Stimulated activated CD8-positive, alpha-beta memory T cell treated with anti-CD3 and anti-CD28 coated beads, Interleukin-2, amount 100 ng/mL, for 1 hour (primary cell): Measurements from ENCODE around the gene LYRM9.
"Not testable (repeated sequence)": the region's sequence is repeated elsewhere in the genome, so short reads cannot be mapped to it uniquely, and the experiment has no call there.

Experiments used
- DNase-seq, 2 donors: peaks; one replicate each; pipeline ENCODE4 v3.0.0-alpha.2; 2020; ENCODE audit warnings: low read depth in 2 of 2

Gene LYRM9

DNA sequence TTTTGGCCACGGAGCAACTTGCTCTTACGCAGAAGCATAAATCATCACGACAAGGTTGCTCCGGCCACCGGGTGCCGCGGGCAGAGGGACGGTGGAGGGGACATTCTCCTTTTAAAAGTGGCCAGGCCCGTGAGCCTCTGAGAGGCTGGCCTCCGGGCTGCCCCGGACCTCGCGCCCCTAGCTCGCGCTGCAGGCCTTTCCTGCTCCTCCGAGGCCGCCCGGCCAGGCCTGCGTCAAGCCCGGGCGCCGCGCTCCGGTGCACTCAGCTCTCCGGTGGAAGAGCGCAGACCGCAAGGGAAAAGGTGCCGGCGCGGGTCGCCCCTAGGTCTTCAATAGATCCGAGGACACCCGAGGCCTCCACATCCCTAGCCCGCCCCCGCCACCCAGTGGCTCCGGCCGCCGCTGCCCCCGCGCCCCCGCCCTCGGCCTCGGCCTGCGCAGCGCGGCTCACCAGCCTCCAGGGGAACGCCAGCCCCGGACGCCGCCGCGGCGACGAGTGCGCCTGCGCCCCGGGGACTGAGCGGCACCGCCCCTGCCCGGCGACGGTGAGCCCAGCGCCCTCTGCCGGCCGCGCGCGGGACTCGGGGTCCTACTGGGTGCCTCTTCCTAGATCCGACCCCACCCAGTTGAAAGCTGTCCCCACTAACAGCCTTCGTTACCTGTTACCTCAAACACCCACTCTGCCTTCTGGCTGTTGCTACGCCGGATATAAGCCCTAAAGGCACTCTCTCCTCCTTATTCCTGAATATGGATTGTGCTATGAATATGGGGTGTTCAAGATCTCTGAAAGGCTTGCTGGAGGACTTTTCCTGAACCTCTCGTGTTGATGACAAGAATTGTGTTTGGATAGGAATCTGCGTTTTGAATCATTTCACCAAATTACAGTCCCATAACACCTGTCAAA is at the start of gene LYRM9:
TSS of gene LYRM9 (minus strand) at position 500 of the 904 bp plus-strand sequence. CDS start 10,671 bp downstream, outside the sequence.
- peak; percentile 88 to 89 for DNase-seq

DNA sequence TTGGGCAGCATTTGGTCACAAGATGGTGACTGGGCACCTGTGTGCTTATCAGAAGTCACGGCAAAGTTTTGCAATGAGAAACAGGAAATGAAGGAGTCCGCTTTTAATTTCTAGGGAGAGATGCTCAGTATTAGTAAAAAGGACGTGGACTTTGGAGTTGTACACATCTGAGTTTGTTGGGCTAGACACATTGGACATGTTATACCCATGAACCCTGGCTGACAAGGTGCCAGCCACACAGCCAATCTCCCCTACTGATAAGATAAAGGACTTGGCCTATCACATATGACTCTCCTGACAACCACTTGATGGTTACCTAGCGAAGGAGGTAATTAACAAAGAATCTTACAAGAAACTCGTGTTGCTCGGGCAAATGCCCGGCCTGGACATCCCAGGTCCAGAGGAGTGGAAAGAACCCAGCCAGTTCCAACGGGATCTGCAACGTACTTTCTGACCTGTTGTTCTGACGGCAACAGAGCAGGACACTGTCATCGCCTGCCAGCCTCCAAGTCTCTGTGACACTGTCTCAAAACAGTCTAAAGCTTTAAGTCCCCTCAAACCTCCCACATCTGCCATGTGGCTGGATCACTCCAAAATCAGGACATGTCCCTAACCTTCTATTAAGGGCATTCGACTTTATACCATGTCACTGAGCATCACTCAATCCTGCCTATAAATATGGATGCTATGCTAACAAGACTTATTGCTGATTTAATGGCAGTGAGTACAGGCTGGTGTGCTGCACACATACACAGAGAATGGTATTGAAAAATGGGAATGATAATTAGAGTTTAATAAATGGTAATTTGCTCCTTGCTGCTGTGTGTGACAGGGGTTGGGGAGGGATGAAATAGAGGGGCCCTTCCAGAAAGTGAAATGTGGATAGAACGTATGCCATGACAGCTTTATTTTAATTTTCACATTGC is 47.6 kb upstream of the LYRM9 start:
- no peak for DNase-seq

DNA sequence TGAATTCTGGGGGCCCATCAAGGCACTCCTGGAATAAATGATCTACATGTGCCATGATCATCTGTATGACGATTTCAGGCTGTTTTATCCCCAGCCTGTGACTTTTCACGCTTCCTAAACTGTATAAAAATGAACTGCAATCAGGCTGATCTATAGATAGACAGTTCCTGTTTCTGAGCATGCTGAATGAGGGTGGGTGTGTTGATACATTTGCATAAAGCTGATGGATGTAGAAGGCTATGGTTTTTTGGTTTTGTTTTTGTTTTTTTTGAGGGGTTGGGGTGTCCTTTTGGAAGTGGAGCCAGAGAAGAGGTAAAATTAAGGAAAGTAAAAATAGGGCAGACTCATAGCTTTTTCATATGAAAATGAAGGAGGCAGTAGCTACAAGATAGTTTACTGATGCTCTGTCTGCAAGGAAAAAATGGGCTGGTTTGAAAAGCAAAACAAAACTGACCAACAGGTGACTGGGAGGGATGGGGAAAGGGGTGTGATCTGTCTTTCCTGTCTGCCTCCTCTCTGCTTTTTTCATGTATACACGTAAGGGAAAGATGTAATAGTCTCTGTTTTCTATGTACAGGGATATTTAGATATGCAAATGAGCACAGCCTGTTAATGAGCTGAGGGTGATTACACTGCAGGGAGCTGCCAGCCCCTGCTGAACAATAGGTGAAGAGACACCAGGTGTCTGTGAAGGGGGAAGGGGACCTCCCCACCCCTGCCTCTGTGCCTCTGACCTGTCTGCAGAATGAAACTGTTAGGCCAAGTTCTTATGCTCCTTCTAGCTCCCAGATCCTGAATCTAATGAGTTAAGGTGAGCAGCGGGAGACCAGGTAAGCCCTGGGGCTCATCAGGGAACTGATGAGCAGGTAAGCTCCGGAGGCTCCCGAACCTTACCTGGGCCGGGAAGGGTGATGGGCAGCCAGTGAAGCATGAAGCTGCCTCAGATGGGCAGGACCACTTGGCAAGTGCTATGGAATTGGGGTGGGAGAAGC is 46.6 kb upstream of the LYRM9 start:
- no peak for DNase-seq

DNA sequence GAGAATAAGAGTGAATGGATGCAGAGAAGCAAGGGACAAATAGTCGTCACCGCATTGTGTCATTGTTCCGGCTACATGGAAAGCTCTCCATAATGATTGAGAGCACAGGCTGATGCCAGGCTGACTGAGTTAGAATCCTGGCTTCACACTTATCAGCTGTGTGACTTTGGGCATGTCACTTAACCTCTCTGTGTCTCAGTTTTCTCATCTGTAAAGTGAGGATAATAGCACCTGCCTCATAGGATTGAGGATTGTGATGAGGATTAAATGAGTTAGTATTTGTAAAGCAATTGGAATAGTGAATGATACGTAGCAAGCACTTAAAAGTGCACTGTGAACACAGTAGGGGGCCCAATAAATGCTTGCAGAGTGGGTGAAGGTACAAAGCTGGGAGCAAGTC is 45.7 kb upstream of the LYRM9 start:
- no peak for DNase-seq

DNA sequence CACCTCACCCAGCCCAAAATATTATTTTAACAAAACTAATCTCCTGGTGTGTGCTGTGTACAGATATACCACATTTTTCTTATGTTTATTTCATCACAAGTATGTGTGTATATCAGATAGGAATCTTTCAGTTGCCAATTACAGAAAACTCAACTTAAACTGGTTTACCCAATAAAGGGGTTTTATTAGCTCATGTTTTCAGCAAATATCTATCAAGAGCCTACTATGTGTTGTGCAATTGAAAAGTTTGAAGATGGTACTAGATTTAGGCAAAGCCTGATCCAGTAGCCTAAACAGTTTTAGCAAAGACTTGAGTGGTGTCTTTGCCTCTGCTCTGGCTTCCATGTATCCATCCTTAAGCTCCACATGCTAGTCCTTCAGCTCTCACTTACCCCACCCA is 45.1 kb upstream of the LYRM9 start:
- no peak for DNase-seq

DNA sequence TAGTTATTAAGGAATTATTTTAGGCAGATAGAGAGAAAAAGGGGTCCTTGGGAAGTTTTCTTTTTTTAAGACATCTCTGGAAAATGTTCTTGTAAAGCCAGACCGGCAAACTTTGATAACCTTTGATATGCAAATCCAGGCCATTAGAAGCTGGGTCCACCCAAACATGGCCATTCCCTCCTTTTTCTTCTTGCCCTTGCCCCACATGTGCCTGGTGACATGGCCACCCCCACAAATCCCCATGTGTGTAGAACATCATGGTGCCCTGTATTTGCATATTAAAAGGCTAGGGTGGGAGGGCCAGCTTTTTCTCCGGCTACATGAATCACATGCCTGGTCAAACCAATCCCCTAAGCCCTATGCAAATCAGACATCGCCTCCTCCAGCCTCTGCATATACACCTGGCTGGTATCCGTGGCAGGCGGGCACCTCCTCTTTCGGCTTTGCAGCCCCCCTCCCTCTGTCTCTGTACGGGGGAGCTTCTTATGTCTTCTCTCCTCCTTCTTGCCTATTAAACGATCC is 43.9 kb upstream of the LYRM9 start:
- DNase-seq, result no peak

DNA sequence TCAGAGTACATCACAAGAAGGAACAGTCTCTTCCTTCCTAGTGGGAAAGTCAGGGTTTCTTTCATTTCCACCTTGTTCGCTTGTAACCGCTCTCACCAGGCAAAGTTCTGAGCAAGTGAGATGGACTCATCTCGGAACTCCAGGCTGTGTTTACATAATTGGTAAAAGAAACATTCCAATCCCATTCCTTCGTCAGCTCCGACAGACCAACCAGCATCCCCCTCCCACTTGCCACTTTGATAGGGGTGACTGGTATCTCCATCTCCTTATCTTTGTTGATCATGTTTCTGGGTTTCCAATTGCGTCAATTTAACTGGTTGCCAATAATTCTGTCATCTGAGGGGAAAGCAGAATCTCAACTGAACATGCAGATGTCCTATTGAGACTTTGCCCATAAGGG is 36.8 kb upstream of the LYRM9 start:
- DNase-seq, result no peak

DNA sequence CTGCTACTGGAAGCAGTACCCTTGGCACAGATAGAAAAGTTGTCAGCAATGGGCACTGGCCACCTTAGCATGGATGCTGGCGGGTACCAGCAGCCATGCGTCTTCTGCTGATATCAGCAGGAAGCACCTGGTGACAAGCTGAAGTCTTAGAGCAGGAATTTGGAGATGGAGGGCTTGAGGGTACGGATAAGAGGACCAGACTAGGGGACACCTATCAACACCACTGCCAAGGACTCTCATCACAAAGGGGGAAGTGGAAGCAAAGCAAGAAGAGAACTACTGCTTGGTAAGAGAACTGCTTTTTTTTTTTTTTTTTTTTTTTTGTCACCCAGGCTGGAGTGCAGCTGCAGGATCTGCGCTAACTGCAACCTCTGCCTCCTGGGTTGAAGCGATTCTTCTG is 35.4 kb upstream of the LYRM9 start:
- DNase-seq, result no peak

DNA sequence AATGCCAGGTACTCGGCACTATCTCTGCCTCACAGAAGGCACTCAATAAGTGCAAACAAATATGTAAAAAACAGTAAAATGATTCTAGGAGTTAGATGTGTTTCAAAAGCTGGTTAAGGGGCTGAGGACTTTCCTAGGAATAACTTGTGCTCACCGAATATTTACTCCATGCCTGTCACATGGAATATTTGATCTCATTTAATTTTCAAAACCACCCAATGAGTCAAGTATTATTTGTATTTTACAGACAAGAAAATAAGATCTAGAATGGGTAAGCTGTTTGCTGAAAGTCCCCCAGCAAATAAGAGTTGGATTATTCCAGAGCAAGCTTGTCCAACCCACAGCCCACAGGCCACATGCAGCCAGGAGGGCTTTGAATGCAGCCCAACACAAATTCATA is 34.6 kb upstream of the LYRM9 start:
- DNase-seq, result no peak

DNA sequence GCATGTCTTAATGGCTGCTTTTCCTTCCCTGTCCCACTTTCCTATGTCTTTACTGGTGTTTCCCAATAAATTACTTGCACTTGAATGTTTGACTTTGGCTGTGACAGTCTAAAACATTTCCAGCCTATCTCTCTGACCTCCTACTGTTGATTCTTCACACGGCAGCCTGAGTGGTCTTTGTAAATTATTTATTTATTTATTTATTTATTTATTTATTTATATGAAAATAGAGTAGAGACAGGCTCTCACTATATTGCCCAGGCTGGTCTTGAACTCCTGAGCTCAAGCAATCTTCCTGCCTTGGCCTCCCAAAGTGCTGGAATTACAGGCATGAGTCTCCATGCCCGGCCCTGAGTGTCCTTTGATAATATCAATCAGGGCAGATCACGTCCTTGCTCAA is 28.4 kb upstream of the LYRM9 start:
- DNase-seq, result no peak

DNA sequence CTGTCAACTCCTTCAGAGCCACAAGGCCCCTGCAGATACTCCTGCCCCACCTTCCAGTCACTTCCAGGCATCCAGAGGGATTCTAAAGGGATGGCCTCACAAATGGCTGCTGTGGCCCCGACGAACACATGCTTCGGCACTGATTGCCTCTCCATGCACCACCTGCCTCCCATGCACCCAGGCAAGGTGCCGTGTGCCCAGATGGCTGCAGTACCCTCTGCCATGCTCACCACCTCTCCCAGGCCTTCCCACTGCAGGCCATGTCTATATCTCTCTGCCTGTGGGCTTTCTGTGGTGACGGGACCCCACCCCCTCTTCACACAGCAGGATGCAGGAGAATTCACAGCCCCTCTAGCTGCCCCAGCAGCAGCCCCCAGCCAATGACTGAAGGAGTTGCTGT is 27.9 kb upstream of the LYRM9 start:
- DNase-seq, result no peak

DNA sequence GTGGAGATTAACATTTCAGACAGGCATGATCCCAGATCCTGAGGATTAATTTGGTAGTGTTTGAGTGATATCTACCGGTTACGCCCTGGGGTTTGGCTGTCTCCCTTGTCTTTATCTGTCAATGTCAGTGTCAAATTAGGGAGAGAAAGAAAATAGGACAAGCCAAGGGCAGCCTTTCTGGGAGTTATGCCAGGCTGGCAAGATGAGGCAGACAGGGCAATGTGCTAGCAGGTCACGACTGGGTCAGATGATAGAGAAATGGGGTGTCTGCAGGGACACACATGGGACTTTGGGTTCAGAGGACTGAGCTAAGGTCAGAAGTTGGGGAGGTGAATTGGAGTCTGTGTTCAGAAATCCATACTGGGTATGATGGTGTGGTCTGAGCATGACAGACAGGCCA is 27.4 kb upstream of the LYRM9 start:
- no peak for DNase-seq

DNA sequence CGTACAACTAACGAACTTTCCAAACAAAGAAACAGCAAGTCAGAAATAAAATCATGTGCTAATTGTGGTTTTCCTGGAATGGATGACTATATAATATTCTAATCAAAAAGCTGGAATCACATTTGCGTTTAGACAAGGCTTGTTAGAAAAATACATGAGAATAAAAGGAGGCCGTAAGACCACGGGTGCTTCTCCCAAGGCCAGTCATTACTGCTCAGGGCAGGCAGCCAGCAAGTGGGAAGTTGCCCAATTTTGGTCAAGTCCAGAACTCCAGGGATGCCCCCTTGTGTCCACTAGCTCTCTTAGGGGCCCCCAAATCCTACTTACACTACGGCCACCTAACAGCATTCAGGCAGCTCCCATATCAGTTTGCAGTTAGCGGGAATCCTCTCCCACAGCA is 25.9 kb upstream of the LYRM9 start:
- DNase-seq, result no peak

DNA sequence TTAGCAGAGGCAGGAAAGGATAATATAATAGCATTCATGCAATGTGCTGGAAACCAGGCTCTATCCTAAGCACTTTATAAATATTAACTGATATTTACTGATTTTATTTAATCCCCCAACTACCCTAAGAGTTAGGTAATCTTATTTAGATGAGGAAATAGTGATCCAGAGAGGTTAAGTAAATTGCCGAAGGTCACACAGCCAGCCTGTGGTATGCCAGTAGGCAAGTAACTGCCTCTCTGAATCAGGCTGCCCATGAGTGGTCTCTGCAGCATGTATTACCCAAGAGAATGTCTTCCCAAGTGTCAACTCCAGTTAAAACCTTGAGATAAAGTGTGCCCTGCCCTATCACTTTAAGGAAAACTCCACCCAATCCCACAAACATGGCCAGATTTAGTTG is 25.3 kb upstream of the LYRM9 start:
- no peak for DNase-seq

DNA sequence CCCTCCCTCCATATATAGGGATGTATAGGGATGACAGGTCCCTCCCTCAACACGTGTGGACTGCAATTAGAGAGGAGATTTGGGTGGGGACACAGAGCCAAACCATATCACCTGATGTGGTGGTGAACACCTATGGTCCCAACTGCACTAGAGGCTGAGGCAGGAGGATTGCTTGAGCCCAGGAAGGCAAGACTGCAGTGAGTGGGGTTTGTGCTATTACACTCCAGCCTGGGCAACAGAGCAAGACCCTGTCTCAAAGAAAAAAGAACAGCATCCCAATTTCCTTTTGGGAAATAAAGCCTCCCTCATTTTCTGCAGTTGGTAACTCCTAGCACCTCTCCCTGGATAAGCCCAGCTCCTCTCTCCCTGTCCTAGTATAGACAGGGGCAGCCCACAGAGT is 23.8 kb upstream of the LYRM9 start:
- no peak for DNase-seq

DNA sequence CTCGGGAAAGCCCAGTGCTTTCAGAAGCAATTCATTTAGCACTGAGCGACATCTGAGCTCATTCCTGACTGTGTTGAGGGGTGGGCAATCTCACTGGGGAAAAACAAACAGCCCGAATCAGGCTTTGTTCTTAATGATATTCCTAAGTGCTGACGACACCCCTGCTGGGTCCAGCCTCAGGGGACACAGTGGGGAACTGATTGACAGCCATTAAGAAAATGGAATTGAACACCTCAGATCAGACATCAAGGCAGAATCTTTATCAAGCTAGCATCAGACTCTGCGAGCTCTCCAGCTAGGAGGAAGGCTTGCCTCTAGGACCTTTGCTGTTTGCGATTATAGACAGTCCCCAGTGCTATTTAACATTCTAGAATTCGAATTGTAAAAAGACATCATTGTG is 22.5 kb upstream of the LYRM9 start:
- DNase-seq, result no peak

DNA sequence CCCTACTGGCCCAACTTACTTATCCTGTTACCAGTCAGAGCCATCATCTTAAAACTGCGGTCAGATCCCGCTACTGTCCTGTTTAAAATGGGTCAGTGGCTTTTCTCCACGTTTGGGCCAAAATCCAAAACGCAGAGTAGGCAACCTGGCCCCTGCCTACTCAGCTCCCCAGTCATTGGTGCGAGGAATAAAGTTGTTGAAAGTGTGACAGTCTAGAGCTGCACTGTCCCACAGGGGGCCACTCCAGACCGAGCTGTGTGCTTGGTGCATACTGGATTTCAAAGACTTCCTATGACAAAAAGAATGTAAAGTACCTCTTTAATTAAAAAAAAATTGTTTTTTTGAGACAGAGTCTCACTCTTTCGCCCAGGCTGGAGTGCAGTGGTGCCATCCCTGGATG is 21.2 kb upstream of the LYRM9 start:
- DNase-seq, result no peak

DNA sequence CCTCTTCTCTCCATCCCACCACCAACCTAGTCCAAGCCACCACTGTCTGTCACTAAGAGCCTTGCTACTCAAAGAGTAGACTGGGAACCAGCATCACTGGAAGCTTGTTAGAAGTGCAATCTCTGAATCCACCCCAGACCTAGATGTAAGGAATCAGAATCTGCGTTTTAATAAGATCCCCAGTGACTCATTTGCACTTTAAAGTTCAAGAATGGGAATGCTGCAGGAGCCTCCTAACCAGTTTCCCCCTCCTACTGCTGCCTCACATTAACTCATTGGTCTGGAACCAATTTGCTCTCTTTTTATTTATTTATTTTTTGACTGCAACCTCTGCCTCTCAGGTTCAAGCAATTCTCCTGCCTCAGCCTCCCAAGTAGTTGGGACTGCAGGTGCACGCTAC is 19.8 kb upstream of the LYRM9 start:
- no peak for DNase-seq

DNA sequence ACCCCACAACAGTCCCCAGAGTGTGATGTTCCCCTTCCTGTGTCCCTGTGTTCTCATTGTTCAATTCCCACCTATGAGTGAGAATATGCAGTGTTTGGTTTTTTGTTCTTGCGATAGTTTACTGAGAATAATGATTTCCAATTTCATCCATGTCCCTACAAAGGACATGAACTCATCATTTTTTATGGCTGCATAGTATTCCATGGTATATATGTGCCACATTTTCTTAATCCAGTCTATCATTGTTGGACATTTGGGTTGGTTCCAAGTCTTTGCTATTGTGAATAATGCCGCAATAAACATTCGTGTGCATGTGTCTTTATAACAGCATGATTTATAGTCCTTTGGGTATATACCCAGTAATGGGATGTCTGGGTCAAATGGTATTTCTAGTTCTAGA is 19.1 kb upstream of the LYRM9 start:
- DNase-seq, result not testable (repeated sequence)

DNA sequence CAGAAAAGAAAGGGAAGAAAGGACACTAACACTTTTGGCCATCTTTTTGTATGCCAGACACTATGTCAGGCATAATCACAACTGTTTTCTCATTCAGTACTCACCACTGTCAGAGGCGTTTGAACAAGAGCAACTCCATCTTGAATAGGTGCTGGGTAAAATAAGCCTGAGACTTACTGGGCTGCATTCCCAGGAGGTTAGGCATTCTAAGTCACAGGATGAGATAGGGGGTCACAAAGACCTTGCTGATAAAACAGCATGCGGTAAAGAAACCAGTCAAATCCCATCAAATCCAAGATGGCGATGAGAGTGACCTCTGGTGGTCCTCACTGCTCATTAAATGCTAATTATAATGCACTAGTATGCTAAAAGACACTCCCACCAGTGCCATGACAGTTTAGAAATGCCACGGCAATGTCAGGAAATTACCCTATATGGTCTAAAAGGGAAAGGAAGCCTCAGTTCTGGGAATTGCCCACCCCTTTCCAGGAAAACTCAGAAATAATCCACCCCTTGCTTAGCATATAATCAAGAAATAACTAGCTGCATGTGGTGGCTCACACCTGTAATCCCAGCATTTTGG is 14.9 kb upstream of the LYRM9 start:
- no peak for DNase-seq

DNA sequence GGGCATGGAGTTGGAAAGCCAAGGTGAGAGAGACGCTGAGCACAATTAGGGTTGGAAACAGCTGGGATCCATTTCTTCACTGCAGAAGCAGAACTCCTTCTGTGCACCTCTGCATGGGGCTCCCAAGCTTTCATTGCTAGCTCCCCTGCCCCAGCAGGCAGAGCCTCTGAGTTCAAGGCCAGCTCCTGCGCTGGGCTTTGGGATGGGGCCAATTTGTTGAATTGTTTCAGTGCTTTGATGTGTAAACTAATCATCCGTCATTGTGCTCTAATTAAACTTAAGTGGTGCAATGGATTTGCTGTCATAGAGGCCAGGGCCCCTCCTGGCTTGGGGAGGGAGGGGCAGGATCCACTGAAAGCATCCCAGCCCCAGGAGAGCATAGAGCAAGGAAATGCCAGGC is 13.5 kb upstream of the LYRM9 start:
- DNase-seq, result no peak
